HCT116 (cell line): Measurements from ENCODE around the gene OR2A14.

Experiments
- EZH2 ChIP-seq: fragments of 200-600 bp; sonication (generic); IDR thresholded peaks from 2 replicates; pipeline ENCODE4 v1.6.1; 2017; ENCODE audit warnings: antibody characterized with exemption, mixed run types
- EZH2phosphoT487 ChIP-seq: fragments of 200-600 bp; IDR thresholded peaks from 2 replicates; pipeline ENCODE4 v1.6.1; 2018; ENCODE audit warnings: antibody characterized with exemption, borderline replicate concordance
- JUND ChIP-seq: IDR thresholded peaks from 2 replicates; pipeline ENCODE4 v1.6.1; 2012
- POLR2A ChIP-seq: IDR thresholded peaks from 2 replicates; pipeline ENCODE4 v1.7.0; 2011; ENCODE audit warnings: borderline replicate concordance; ENCODE audit not compliant: insufficient read depth, insufficient read length; ENCODE audit errors: extremely low read depth
- POLR2AphosphoS5 ChIP-seq: IDR thresholded peaks from 2 replicates; pipeline ENCODE4 v1.6.1; 2011; ENCODE audit warnings: mild to moderate bottlenecking, low read depth, low read length, moderate library complexity
- SIN3A ChIP-seq: IDR thresholded peaks from 2 replicates; pipeline ENCODE4 v1.6.1; 2012; ENCODE audit warnings: low read depth
- YY1 ChIP-seq: IDR thresholded peaks from 2 replicates; pipeline ENCODE4 v1.6.1; 2011; ENCODE audit warnings: low read length, low read depth, moderate library complexity, mild to moderate bottlenecking; ENCODE audit not compliant: insufficient replicate concordance; ENCODE audit errors: extremely low read depth
- ZFX ChIP-seq: fragments of 450-650 bp; IDR thresholded peaks from 2 replicates; pipeline ENCODE4 v1.6.1; 2017
- TF ChIP-seq, protein P1 (sequence below): IDR thresholded peaks from 2 replicates; pipeline ENCODE4 v1.6.1; 2011; ENCODE audit warnings: mild to moderate bottlenecking, low read length, moderate library complexity; ENCODE audit not compliant: insufficient replicate concordance; ENCODE audit errors: extremely low read depth
- TF ChIP-seq, protein P2 (sequence below), 3 experiments: fragments of 200-600 bp in 1 of 3; sonication (generic) in 1 of 3; IDR thresholded peaks in 2 of 3; conservative IDR thresholded peaks in 1 of 3; 2 replicates each; pipeline ENCODE4 v1.5.1; 2012 to 2017; ENCODE audit warnings: low read depth in 2 of 3, low read length in 2 of 3, antibody characterized with exemption in 1 of 3, borderline replicate concordance in 1 of 3, control low read depth in 1 of 3, mild to moderate bottlenecking in 1 of 3, mixed read lengths in 1 of 3, mixed run types in 1 of 3, moderate library complexity in 1 of 3; ENCODE audit not compliant: insufficient read depth in 1 of 3
- TF ChIP-seq, protein P3 (sequence below): IDR thresholded peaks from 2 replicates; pipeline ENCODE4 v1.6.1; 2012; ENCODE audit warnings: low read depth

DNA sequence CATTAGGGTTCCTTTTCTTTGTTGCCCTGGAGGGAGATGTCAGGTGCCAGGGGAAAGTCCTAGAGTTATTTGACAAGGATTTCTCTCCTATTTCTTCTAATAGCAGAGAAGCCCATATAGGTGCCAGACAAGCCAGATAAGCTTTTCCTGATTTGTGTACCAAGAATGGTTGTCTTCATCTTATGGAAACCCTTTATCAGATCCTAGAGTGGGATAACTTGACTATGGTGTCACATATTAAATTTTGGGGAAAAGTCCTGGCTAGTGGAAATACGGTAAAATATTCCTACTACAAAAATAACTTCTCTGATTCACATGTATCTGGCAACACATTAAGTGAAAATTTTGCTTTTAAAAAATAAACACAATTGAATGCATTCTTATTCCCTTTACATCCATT is 35.7 kb upstream of the OR2A14 start:
- TF ChIP-seq EZH2phosphoT487 (no peak), POLR2A (no peak), YY1 (no peak), EZH2 (no peak), SIN3A (no peak), JUND (no peak), POLR2AphosphoS5 (no peak), ZFX (no peak)
- TF ChIP-seq, protein P1, sequence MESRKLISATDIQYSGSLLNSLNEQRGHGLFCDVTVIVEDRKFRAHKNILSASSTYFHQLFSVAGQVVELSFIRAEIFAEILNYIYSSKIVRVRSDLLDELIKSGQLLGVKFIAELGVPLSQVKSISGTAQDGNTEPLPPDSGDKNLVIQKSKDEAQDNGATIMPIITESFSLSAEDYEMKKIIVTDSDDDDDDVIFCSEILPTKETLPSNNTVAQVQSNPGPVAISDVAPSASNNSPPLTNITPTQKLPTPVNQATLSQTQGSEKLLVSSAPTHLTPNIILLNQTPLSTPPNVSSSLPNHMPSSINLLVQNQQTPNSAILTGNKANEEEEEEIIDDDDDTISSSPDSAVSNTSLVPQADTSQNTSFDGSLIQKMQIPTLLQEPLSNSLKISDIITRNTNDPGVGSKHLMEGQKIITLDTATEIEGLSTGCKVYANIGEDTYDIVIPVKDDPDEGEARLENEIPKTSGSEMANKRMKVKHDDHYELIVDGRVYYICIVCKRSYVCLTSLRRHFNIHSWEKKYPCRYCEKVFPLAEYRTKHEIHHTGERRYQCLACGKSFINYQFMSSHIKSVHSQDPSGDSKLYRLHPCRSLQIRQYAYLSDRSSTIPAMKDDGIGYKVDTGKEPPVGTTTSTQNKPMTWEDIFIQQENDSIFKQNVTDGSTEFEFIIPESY: no peak
- TF ChIP-seq, protein P2, sequence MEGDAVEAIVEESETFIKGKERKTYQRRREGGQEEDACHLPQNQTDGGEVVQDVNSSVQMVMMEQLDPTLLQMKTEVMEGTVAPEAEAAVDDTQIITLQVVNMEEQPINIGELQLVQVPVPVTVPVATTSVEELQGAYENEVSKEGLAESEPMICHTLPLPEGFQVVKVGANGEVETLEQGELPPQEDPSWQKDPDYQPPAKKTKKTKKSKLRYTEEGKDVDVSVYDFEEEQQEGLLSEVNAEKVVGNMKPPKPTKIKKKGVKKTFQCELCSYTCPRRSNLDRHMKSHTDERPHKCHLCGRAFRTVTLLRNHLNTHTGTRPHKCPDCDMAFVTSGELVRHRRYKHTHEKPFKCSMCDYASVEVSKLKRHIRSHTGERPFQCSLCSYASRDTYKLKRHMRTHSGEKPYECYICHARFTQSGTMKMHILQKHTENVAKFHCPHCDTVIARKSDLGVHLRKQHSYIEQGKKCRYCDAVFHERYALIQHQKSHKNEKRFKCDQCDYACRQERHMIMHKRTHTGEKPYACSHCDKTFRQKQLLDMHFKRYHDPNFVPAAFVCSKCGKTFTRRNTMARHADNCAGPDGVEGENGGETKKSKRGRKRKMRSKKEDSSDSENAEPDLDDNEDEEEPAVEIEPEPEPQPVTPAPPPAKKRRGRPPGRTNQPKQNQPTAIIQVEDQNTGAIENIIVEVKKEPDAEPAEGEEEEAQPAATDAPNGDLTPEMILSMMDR (IDR thresholded peaks at IDR 0.05 in 2 of 3, conservative IDR thresholded peaks at IDR 0.05 in 1 of 3; ENCODE audit: borderline replicate concordance in 1 of 3, insufficient read depth in 1 of 3, low read depth in 2 of 3, low read length in 2 of 3): no peak
- TF ChIP-seq, protein P3, sequence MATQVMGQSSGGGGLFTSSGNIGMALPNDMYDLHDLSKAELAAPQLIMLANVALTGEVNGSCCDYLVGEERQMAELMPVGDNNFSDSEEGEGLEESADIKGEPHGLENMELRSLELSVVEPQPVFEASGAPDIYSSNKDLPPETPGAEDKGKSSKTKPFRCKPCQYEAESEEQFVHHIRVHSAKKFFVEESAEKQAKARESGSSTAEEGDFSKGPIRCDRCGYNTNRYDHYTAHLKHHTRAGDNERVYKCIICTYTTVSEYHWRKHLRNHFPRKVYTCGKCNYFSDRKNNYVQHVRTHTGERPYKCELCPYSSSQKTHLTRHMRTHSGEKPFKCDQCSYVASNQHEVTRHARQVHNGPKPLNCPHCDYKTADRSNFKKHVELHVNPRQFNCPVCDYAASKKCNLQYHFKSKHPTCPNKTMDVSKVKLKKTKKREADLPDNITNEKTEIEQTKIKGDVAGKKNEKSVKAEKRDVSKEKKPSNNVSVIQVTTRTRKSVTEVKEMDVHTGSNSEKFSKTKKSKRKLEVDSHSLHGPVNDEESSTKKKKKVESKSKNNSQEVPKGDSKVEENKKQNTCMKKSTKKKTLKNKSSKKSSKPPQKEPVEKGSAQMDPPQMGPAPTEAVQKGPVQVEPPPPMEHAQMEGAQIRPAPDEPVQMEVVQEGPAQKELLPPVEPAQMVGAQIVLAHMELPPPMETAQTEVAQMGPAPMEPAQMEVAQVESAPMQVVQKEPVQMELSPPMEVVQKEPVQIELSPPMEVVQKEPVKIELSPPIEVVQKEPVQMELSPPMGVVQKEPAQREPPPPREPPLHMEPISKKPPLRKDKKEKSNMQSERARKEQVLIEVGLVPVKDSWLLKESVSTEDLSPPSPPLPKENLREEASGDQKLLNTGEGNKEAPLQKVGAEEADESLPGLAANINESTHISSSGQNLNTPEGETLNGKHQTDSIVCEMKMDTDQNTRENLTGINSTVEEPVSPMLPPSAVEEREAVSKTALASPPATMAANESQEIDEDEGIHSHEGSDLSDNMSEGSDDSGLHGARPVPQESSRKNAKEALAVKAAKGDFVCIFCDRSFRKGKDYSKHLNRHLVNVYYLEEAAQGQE: no peak
